NCI-H1417 treated with DMSO at 0.1 percent for 48 hours (cell line): Measurements from ENCODE around the gene MYT1.
"Not testable (repeated sequence)": the region's sequence is repeated elsewhere in the genome, so short reads cannot be mapped to it uniquely, and the experiment has no call there.

Experiments used
- DNase-seq: peaks from one replicate; lab custom pipeline; 2025; lab: John Stamatoyannopoulos, UW

The MYT1 gene

GRCh38 chr20:64234291-64234791, 70.1 kb downstream of the MYT1 start:
- DNase-seq, result no peak

GRCh38 chr20:64234921-64235565, 70.8 kb downstream of the MYT1 start:
- not testable (repeated sequence) for DNase-seq

GRCh38 chr20:64236137-64237088, 72.2 kb downstream of the MYT1 start:
- no peak for DNase-seq

- DNase-seq, result no peak
Observed at GRCh38 chr20:64237316-64237715, 73.1 kb downstream of the MYT1 start.

- DNase-seq, result no peak
Observed at GRCh38 chr20:64238115-64238825, 74.0 kb downstream of the MYT1 start.

GRCh38 chr20:64238851-64239387, 74.7 kb downstream of the MYT1 start:
- no peak for DNase-seq

- DNase-seq, result no peak
Observed at GRCh38 chr20:64239449-64240242, 75.4 kb downstream of the MYT1 start.

GRCh38 chr20:64240243-64241015, 76.2 kb downstream of the MYT1 start:
- no peak for DNase-seq

GRCh38 chr20:64241061-64241460, 76.8 kb downstream of the MYT1 start:
- DNase-seq, result no peak

- DNase-seq, result no peak
Observed at GRCh38 chr20:64242003-64242796, 77.9 kb downstream of the MYT1 start.

GRCh38 chr20:64242797-64243475, 78.7 kb downstream of the MYT1 start:
- DNase-seq, result no peak

GRCh38 chr20:64244281-64244805, 80.1 kb downstream of the MYT1 start:
- DNase-seq, result no peak

GRCh38 chr20:64244870-64245603, 80.8 kb downstream of the MYT1 start:
- no peak for DNase-seq

GRCh38 chr20:64245746-64246595, 81.7 kb downstream of the MYT1 start:
- DNase-seq, result no peak

- DNase-seq, result no peak
Observed at GRCh38 chr20:64246616-64247306, 82.5 kb downstream of the MYT1 start.

- DNase-seq, result no peak
Observed at GRCh38 chr20:64247307-64247618, 83.0 kb downstream of the MYT1 start.
